ENCODE measurements around the gene MUC6.

Gene MUC6, protein sequence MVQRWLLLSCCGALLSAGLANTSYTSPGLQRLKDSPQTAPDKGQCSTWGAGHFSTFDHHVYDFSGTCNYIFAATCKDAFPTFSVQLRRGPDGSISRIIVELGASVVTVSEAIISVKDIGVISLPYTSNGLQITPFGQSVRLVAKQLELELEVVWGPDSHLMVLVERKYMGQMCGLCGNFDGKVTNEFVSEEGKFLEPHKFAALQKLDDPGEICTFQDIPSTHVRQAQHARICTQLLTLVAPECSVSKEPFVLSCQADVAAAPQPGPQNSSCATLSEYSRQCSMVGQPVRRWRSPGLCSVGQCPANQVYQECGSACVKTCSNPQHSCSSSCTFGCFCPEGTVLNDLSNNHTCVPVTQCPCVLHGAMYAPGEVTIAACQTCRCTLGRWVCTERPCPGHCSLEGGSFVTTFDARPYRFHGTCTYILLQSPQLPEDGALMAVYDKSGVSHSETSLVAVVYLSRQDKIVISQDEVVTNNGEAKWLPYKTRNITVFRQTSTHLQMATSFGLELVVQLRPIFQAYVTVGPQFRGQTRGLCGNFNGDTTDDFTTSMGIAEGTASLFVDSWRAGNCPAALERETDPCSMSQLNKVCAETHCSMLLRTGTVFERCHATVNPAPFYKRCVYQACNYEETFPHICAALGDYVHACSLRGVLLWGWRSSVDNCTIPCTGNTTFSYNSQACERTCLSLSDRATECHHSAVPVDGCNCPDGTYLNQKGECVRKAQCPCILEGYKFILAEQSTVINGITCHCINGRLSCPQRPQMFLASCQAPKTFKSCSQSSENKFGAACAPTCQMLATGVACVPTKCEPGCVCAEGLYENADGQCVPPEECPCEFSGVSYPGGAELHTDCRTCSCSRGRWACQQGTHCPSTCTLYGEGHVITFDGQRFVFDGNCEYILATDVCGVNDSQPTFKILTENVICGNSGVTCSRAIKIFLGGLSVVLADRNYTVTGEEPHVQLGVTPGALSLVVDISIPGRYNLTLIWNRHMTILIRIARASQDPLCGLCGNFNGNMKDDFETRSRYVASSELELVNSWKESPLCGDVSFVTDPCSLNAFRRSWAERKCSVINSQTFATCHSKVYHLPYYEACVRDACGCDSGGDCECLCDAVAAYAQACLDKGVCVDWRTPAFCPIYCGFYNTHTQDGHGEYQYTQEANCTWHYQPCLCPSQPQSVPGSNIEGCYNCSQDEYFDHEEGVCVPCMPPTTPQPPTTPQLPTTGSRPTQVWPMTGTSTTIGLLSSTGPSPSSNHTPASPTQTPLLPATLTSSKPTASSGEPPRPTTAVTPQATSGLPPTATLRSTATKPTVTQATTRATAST (N-terminal part only)

DNA sequence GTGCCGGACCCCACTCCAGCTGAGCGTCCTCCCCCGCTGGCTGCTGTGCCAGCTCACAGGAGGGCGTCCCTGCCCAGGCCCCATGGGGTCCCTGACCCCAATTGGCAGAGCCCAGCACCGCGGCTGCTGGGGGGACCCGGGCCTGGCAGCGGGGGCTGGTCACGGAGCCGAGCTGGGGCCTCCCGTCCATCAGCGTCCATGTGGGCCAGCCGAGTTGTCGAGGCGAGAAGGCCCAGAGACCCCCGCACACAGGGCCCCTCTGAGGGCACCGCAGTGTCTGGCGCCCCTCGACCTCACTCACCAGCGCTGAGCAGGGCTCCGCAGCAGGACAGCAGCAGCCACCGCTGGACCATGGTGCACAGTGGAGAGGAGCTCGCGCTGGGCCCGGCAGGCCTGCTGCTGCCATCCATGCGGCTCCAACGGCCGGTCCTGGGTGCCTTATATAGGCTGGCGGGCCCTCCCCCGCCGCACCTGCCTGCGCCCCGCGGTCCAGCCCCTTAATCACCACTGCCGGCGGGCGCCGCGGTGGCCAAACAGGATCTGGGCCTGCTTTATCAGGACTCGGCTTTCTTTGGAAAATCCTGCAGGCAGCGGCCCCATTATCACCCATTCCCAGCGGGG lies at the start of gene MUC6:
MUC6 (minus strand) TSS at position 416 of the 621 bp plus-strand sequence; CDS start at position 353, 63 bp downstream.
- DNase-seq: no peak

DNA sequence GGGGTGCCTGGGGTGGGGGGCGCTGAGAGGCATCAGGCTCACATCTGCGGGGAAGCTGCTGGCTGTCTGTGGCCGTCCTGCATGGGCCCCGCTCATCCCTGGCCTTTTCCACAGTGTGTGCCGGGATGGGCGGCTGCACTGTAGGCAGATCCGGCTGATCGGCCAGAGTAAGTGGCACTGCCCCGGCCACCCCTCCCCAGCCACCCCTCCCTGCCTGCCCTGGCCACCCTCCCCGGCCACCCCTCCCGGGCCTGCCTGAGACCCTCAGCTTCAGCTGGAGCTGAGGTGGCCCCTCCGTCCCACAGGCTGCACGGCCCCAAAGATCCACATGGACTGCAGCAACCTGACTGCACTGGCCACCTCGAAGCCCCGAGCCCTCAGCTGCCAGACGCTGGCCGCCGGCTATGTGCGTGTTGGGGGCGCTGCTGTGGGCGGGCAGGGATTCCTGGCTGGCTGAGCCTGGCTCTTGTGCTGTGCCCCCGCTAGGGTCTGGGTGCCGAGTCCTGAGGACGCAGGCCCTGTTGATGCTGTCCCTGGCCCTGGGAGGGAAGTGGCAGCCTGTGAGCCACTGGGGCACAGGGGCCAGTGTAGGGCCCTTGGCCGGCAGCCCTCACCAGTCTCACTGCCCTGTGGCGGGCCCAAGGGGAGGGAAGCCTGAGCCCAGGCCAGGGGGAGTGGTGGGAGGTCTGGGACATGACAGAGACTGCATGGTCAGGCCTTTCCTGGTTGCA lies 49.1 kb upstream of the MUC6 start:
- DNase-seq: no peak

DNA sequence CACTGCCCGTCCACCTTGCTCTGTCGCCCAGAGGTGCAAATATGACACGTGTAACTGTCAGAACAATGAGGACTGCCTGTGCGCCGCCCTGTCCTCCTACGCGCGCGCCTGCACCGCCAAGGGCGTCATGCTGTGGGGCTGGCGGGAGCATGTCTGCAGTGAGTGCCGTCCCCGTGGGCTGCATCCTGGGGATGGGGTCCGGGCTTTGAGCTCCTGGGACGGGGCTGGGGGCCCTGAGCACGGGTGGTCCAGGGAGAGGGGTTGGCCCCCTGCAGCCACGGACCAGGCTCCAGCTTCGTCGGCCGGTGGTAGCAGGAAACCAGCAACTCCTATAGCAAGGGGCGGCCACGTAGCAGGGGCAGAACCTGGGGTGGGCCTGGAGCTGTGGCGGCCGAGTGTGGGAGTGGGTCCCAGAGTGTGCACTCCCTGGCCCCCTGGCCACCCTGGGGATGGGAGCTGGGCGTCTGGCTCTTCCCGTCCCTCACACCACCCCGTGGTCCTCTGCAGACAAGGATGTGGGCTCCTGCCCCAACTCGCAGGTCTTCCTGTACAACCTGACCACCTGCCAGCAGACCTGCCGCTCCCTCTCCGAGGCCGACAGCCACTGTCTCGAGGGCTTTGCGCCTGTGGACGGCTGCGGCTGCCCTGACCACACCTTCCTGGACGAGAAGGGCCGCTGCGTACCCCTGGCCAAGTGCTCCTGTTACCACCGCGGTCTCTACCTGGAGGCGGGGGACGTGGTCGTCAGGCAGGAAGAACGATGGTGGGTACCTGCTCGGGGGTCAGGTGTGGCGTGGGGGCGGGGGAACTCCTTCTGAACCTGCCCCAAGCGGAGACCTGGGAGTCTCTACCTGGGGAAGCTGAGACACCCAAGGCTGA lies 48.3 kb upstream of the MUC6 start:
- no peak for DNase-seq

DNA sequence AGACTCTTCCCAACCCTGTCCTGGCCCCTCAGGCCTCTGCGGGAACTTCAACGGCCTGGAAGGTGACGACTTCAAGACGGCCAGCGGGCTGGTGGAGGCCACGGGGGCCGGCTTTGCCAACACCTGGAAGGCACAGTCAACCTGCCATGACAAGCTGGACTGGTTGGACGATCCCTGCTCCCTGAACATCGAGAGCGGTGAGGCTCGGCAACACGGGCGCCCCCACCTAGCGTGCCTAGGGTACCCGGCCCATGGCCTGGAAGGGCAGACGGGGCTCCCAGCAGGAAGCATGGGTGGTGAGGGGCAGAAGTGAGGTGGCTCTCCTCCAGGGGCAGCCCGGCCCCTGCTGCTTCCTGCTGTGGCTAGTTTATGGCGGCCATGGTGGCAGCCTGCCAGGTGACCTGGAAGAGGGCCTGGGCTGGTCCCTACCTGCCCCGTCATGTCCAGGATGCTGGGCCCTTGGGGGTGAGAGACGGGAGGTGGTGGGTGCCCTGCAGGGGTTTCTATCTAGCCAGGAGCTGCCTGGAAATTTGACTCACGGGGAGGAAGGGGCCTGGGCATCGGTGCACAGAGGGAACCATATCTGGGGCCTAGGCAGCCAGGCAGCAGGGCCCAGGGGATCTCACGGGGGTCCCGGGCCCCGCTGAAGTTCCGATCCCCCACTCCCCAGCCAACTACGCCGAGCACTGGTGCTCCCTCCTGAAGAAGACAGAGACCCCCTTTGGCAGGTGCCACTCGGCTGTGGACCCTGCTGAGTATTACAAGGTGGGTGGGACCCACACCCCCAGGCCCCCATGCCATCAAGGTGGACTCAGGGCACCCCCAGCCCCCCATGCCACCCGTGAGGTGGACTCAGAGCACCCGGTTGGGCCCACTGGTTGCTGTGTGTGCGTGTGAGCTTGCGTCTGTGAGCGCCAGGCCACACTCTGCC lies 47.4 kb upstream of the MUC6 start:
- no peak for DNase-seq

DNA sequence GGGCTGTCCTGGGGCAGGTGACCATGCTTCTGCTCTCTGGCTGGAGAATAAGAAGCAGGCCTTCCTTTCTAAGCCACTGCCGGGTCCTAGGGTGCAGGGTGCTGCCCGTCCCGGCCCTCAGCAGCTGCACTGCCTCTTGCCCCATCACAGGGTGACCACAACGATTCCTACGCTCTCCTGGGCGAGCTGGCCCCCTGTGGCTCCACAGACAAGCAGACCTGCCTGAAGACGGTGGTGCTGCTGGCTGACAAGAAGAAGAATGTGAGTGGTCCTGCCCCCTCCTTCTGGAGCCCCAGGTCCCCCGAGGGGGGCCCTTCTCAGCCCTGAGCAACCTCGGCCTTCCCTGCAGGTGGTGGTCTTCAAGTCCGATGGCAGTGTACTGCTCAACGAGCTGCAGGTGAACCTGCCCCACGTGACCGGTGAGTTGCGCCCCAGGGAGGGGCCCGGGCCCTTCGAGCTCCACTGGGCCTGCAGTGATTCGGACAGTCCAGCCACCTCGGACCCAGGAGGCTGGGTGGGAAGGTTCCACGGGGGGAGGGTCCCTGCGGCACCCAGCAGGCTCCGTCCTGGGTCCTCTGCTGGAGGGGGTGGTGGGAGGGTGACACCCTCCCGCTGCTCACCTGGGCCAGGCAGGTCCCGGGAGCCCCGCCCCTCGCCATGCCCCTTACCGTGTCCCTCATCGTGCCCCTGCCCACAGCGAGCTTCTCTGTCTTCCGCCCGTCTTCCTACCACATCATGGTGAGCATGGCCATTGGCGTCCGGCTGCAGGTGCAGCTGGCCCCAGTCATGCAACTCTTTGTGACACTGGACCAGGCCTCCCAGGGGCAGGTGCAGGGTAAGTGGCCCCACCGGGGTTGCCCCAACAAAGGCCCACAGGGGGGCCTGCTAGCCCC lies 46.5 kb upstream of the MUC6 start:
- DNase-seq: no peak

DNA sequence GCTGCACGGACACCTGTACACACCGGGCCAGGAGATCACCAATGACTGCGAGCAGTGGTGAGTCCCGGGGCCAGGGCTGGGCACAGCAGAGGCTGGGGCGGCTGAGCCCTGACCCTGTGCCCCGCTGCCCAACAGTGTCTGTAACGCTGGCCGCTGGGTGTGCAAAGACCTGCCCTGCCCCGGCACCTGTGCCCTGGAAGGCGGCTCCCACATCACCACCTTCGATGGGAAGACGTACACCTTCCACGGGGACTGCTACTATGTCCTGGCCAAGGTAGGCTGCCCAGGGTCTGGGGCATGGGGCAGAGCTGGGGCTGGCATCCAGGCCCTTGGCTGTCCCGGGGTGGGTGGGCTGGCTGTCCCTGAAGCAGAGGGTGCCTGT lies 45.8 kb upstream of the MUC6 start:
- DNase-seq: no peak

DNA sequence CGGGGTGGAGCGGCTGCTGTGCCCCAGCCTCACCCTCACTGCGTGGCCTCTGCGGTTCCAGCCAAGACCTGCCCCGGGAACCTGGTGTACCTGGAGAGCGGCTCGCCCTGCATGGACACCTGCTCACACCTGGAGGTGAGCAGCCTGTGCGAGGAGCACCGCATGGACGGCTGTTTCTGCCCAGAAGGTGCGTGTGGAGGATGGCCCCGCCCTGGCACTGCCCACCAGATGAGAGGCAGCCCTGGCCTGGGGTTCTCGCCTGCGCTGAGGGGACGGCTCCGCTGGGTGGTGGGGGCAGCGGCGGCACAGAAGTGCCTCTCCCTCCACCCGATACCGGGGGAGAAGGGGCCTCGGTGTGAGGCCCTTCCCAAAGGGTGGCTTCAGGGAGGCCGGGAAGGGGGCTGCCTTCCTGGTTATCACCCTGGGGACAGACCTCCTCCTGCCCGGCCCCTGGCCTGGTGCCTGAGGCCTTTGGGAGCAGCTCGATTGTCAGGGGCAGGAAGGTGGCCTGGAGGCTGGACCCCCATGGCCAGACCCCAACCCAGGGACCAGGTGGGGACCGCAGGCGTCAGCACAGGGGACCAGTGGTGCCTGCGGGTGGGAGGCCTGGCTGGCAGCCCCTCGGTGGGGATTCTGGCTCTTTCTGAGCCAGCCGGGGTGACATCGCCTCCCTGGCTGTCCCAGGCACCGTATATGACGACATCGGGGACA lies 45.2 kb upstream of the MUC6 start:
- no peak for DNase-seq

DNA sequence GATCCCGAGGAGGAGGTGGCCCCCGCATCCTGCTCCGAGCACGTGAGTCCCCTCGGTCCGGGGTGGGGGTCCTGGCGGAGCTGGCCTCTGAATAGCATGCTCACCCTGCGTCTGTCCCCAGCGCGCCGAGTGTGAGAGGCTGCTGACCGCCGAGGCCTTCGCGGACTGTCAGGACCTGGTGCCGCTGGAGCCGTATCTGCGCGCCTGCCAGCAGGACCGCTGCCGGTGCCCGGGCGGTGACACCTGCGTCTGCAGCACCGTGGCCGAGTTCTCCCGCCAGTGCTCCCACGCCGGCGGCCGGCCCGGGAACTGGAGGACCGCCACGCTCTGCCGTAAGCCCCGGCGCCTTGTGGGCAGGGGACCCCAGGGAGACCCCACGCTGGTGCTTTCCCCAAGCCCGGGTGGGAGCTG lies 41.7 kb upstream of the MUC6 start:
- no peak for DNase-seq

DNA sequence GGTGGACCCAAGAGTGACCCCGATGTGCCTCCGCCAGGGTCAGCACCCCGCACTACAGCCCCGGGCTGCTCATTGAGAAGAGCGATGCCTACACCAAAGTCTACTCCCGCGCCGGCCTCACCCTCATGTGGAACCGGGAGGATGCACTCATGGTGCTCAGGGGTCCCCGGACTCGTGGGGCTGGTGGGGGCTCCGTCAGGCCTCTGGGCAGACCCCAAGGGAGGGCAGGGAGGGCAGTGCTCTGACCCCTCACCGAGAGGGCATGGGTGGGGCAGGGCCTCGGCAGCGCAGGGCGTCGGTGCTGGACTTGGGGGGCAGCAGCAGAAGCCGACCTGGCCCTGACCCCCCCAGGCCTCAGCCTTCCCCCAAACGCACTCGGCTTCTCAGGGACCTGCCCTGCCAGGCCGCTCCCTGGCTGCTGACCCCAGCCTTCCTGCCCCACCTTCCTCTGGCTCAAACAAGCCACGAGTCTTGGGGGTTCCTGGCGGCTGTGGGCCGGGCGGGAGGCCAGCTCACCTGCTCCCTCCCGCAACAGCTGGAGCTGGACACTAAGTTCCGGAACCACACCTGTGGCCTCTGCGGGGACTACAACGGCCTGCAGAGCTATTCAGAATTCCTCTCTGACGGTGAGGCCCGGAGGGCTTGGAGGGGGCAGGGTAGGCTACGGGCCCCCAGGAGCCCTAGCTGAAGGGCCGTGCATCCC lies 41.0 kb upstream of the MUC6 start:
- DNase-seq: no peak

DNA sequence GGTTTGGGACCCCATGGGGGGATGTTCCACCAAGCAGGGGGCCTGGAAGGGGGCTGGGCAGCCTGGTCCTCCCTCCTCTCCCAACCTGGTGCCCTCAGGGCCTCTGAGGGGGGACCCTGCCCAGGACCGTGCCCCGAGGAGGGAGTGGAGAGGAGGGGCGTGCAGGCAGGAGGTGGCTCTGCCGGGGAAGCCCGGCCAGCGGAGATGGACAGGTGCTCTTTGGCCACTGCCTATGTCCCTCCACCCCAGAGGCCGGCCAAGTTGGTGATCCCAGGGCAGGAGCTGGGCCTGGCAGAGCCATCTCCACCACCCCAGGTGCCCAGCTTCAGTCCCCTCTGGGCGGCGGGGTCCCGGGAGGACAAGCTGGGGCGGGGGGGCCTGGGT lies 40.5 kb upstream of the MUC6 start:
- no peak for DNase-seq

DNA sequence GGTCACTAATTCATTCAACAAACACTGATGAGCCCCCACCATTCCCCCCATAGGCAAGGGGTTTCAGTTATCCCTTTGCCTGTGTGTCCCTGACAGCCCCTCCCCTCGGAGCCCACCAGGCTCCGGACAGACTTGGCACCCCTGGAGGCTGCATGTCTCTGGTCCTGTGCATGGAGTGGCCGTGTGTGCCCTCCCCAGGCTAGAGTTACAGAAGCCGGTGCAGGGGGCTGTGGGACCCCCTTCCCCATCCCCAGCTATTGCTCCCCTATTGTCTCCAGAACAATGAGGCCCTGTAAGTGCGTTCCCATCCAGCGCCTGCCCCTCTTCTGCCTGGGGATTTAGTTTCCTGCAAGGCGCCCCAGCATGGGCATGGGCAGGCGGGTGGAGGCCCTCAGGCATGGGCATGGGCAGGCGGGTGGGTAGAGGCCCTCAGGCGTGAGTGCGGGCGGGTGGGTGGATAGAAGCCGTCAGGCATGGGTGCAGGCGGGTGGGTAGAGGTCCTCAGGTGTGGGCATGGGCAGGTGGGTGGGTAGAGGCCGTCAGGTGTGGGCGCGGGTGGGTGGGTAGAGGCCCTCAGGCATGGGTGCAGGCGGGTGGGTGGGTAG lies 39.6 kb upstream of the MUC6 start:
- DNase-seq: no peak

DNA sequence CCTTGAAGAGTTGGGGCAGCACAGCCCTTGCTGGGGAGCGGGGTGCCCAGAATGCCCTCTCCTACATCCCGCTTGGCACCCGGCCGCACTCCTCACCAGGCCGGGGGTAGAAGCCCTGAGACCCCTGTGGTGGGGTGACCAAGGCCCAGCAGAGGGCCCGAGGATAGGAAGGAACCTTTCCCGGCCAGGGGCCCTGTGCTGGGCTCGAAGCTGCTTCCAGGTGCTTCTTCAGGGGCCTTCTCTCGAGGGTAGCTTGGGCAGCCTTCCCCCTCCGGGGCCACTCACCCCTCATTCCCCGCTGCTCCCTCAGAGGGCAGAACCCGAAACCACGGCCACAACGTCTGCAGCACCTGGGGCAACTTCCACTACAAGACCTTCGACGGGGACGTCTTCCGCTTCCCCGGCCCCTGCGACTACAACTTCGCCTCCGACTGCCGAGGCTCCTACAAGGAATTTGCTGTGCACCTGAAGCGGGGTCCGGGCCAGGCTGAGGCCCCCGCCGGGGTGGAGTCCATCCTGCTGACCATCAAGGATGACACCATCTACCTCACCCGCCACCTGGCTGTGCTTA lies 38.9 kb upstream of the MUC6 start:
- no peak for DNase-seq

DNA sequence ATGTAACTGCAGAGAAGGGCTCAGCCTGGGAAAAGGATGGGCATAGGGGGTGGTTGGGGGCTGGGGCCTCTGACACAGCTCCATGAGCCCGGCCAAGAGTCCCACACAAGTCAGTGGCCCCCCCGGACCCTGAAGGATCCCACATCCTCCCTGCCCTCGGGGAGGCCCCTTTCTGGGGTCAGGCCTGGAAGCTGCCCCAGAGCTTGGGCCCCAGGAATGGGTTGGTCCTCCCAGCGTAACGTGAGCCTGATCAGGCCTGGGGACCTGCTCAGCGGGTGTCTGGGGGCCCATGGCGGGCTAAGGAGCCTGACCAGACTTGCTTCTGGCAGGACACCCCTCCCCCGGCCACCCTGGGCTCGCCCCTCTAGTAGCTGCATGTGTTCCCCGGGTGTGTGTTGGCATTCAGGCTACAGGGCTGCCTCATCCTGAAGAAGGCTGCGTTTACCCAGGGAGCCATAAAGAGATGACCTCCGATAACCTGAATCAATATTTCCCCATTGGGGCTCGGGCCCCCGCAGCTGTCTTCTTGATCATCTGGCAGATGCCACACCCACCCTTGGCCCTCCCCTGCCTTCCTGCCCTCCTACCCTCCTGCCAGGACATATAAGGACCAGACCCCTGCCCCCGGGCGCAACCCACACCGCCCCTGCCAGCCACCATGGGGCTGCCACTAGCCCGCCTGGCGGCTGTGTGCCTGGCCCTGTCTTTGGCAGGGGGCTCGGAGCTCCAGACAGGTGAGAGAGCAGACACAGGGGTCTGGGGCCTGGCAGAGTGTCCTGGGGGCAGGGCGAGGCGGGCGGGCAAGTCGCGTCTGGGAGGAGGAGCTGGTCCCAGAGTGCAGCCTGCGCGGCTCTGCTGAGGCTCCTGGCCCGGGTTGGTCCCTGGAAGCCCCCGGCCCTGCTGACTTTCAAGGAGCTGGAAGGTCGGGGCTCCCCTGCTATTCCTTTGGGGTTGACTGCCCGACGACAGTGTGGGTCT lies 38.0 kb upstream of the MUC6 start, which contains the start of gene MUC2:
MUC2 (plus strand) TSS at position 631 of the 978 bp plus-strand sequence.
- DNase-seq: no peak

DNA sequence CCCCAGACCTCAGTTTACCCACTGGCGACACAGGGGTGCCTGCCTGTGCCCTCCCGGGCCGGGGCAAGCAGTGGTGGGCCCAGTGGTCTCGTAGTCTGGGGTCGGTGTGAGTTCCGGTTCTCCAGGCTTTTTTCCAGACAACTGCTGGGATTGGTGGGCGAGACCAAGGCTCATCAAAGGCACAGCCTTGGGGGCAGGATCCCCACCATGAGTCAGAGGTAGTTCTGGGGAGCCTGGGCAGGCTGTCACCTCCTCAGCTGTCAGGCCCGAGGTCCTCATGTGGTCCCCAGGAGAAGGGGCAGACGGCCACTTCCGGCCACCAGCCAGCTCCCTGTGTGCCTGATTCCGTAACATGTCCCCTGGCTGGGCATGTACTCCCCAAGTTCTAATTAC lies 37.3 kb upstream of the MUC6 start:
- DNase-seq: no peak

DNA sequence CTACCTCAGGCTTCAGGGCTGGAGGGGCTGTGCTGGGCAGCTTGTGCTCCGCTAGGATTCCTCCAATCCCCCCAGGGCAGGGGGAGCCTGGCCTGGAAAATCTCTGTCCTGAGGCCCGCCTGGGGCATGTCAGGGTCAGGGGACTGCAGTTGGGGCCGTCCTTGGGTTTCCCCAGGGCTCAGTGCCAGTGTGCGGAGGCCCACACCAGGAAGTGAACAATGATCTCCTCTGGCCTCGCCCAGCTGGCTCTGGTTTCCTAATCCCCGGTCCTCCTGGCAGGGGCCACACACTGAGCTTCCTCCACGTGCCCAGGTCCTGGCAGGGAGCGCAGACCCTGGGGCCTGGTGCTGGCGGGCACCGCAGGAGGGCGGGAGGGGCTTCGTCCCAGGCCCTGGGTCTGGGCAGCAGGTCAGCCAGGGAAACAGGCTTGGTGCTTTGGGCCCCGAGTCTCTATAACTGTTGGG lies 36.8 kb upstream of the MUC6 start:
- DNase-seq: no peak

Measured in NCI-H1048 (cell line).